Measurements from ENCODE around the gene CDKN1C.

CDKN1C gene

GRCh38 chr11:2901854-2902783 lies 16.5 kb upstream of the CDKN1C start:
- Histone ChIP-seq H3K4me1 (ENCODE audit: insufficient read depth, low read length) (peaks cover 14% of the 10 kb centered on the region), H3K27me3 (ENCODE audit: control insufficient read depth in 1 of 2, insufficient read depth in 2 of 2, low read length in 2 of 2) (no peaks in the 10 kb centered on the region), H3K9ac (ENCODE audit: low read length) (no peak overlapping the region), H3K36me3 (ENCODE audit: insufficient read depth, low read length) (no peaks in the 10 kb centered on the region), H3K27ac (ENCODE audit: low read depth, low read length) (peak overlapping the region; percentile 27), H3K4me3 (ENCODE audit: low read depth in 1 of 2, low read length in 2 of 2) (peak overlapping the region; percentile 21 to 74), H3K9me3 (ENCODE audit: low read length) (no peaks in the 10 kb centered on the region)

GRCh38 chr11:2901196-2901796 lies 15.7 kb upstream of the CDKN1C start:
- Histone ChIP-seq H3K4me1 (ENCODE audit: insufficient read depth, low read length) (peaks cover 14% of the 10 kb centered on the region), H3K27me3 (ENCODE audit: control insufficient read depth in 1 of 2, insufficient read depth in 2 of 2, low read length in 2 of 2) (no peaks in the 10 kb centered on the region), H3K27ac (ENCODE audit: low read depth, low read length) (peak overlapping the region; percentile 23), H3K9me3 (ENCODE audit: low read length) (no peaks in the 10 kb centered on the region), H3K9ac (ENCODE audit: low read length) (no peak overlapping the region), H3K4me3 (ENCODE audit: low read depth in 1 of 2, low read length in 2 of 2) (peak overlapping the region in 1 of 2 donors; percentile 74), H3K36me3 (ENCODE audit: insufficient read depth, low read length) (no peaks in the 10 kb centered on the region)

- Histone ChIP-seq H3K27ac (ENCODE audit: low read depth, low read length) (no peak overlapping the region), H3K9me3 (ENCODE audit: low read length) (no peaks in the 10 kb centered on the region), H3K36me3 (ENCODE audit: insufficient read depth, low read length) (no peaks in the 10 kb centered on the region), H3K9ac (ENCODE audit: low read length) (no peak overlapping the region), H3K4me1 (ENCODE audit: insufficient read depth, low read length) (peaks cover 14% of the 10 kb centered on the region), H3K4me3 (ENCODE audit: low read depth in 1 of 2, low read length in 2 of 2) (no peak overlapping the region), H3K27me3 (ENCODE audit: control insufficient read depth in 1 of 2, insufficient read depth in 2 of 2, low read length in 2 of 2) (no peaks in the 10 kb centered on the region)
Measured at GRCh38 chr11:2899080-2899783, 13.7 kb upstream of the CDKN1C start.

- Histone ChIP-seq H3K27ac (ENCODE audit: low read depth, low read length) (no peak overlapping the region), H3K4me3 (ENCODE audit: low read depth in 1 of 2, low read length in 2 of 2) (no peak overlapping the region), H3K4me1 (ENCODE audit: insufficient read depth, low read length) (peaks cover 14% of the 10 kb centered on the region), H3K36me3 (ENCODE audit: insufficient read depth, low read length) (no peaks in the 10 kb centered on the region), H3K9ac (ENCODE audit: low read length) (no peak overlapping the region), H3K9me3 (ENCODE audit: low read length) (no peaks in the 10 kb centered on the region), H3K27me3 (ENCODE audit: control insufficient read depth in 1 of 2, insufficient read depth in 2 of 2, low read length in 2 of 2) (no peaks in the 10 kb centered on the region)
Measured at GRCh38 chr11:2898366-2899079, 12.9 kb upstream of the CDKN1C start.

GRCh38 chr11:2897048-2897447 lies 11.5 kb upstream of the CDKN1C start:
- Histone ChIP-seq H3K9me3 (ENCODE audit: low read length) (no peaks in the 10 kb centered on the region), H3K27me3 (ENCODE audit: control insufficient read depth in 1 of 2, insufficient read depth in 2 of 2, low read length in 2 of 2) (peaks cover 0 to 6% of the 10 kb centered on the region in 2 donors), H3K36me3 (ENCODE audit: insufficient read depth, low read length) (no peaks in the 10 kb centered on the region), H3K4me3 (ENCODE audit: low read depth in 1 of 2, low read length in 2 of 2) (no peak overlapping the region), H3K9ac (ENCODE audit: low read length) (no peak overlapping the region), H3K27ac (ENCODE audit: low read depth, low read length) (no peak overlapping the region), H3K4me1 (ENCODE audit: insufficient read depth, low read length) (peaks cover 11% of the 10 kb centered on the region)

- Histone ChIP-seq H3K27me3 (ENCODE audit: control insufficient read depth in 1 of 2, insufficient read depth in 2 of 2, low read length in 2 of 2) (peaks cover 0 to 6% of the 10 kb centered on the region in 2 donors), H3K4me3 (ENCODE audit: low read depth in 1 of 2, low read length in 2 of 2) (no peak overlapping the region), H3K9ac (ENCODE audit: low read length) (no peak overlapping the region), H3K27ac (ENCODE audit: low read depth, low read length) (no peak overlapping the region), H3K9me3 (ENCODE audit: low read length) (no peaks in the 10 kb centered on the region), H3K36me3 (ENCODE audit: insufficient read depth, low read length) (no peaks in the 10 kb centered on the region), H3K4me1 (ENCODE audit: insufficient read depth, low read length) (peaks cover 16% of the 10 kb centered on the region)
Measured at GRCh38 chr11:2896047-2896446, 10.5 kb upstream of the CDKN1C start.

- H3K4me1 ChIP-seq (ENCODE audit: insufficient read depth, low read length): peaks cover 20% of the 10 kb centered on the region
- H3K36me3 ChIP-seq (ENCODE audit: insufficient read depth, low read length): no peaks in the 10 kb centered on the region
- no peak overlapping the region for H3K9ac ChIP-seq (ENCODE audit: low read length)
- no peak overlapping the region for H3K4me3 ChIP-seq (ENCODE audit: low read depth in 1 of 2, low read length in 2 of 2)
- H3K9me3 ChIP-seq (ENCODE audit: low read length): no peaks in the 10 kb centered on the region
- H3K27me3 ChIP-seq (ENCODE audit: control insufficient read depth in 1 of 2, insufficient read depth in 2 of 2, low read length in 2 of 2): peaks cover 0 to 6% of the 10 kb centered on the region in 2 donors
- H3K27ac ChIP-seq (ENCODE audit: low read depth, low read length): no peak overlapping the region
Measured at GRCh38 chr11:2893935-2894334, 8.4 kb upstream of the CDKN1C start.

GRCh38 chr11:2892967-2893528 lies 7.5 kb upstream of the CDKN1C start:
- peaks cover 20% of the 10 kb centered on the region for H3K4me1 ChIP-seq (ENCODE audit: insufficient read depth, low read length)
- H3K27me3 ChIP-seq (ENCODE audit: control insufficient read depth in 1 of 2, insufficient read depth in 2 of 2, low read length in 2 of 2): peaks cover 0 to 6% of the 10 kb centered on the region in 2 donors
- H3K27ac ChIP-seq (ENCODE audit: low read depth, low read length): peak overlapping the region; percentile 42
- peak overlapping the region in 1 of 2 donors; percentile 41 for H3K4me3 ChIP-seq (ENCODE audit: low read depth in 1 of 2, low read length in 2 of 2)
- no peaks in the 10 kb centered on the region for H3K36me3 ChIP-seq (ENCODE audit: insufficient read depth, low read length)
- no peak overlapping the region for H3K9ac ChIP-seq (ENCODE audit: low read length)
- no peaks in the 10 kb centered on the region for H3K9me3 ChIP-seq (ENCODE audit: low read length)

- Histone ChIP-seq H3K36me3 (ENCODE audit: insufficient read depth, low read length) (no peaks in the 10 kb centered on the region), H3K9me3 (ENCODE audit: low read length) (no peaks in the 10 kb centered on the region), H3K27ac (ENCODE audit: low read depth, low read length) (peak overlapping the region; percentile 42), H3K4me1 (ENCODE audit: insufficient read depth, low read length) (peaks cover 20% of the 10 kb centered on the region), H3K9ac (ENCODE audit: low read length) (no peak overlapping the region), H3K27me3 (ENCODE audit: control insufficient read depth in 1 of 2, insufficient read depth in 2 of 2, low read length in 2 of 2) (peaks cover 0 to 6% of the 10 kb centered on the region in 2 donors), H3K4me3 (ENCODE audit: low read depth in 1 of 2, low read length in 2 of 2) (peak overlapping the region; percentile 34 to 41)
Measured at GRCh38 chr11:2892215-2892966, 6.8 kb upstream of the CDKN1C start.
